Panc1 (cell line): ENCODE results near the gene SHANK2. TPM values are rescaled to one million over a fixed set of nuclear protein-coding genes. Genes with fewer than 3 reads are reported as not detected.

Experiments used
- ATAC-seq: fragments of 200-7000 bp; cut with Tn5 transposase; 2 replicates; pipeline ENCODE4 v1.9.1; 2020; ENCODE audit warnings: mild to moderate bottlenecking, moderate library complexity
- BruUV-seq: library from RNA; stranded (reverse); fragments of 400-500 nt; replicated peaks from 2 replicates; lab custom pipeline; 2021; lab: Mats Ljungman, UMichigan
- CTCF ChIA-PET: fragments of 300-600 bp; sonication (Branson Sonifier 250); formaldehyde crosslinking; loops from one replicate; lab custom pipeline; 2022; ENCODE audit warnings: antibody characterized with exemption; lab: Charles Lee
- POLR2A ChIA-PET: fragments of 300-600 bp; sonication (Branson Sonifier 250); formaldehyde crosslinking; loops from one replicate; lab custom pipeline; 2022; ENCODE audit warnings: antibody characterized with exemption; lab: Charles Lee
- DNase-seq: peaks from one replicate; pipeline ENCODE4 v3.0.0-alpha.2; 2010; ENCODE audit warnings: low read depth, low spot score
- H3K27ac ChIP-seq: 2 replicates; pipeline ENCODE4 v1.5.1; 2011; ENCODE audit warnings: mild to moderate bottlenecking, low read length, inconsistent platforms
- H3K27me3 ChIP-seq: fragments of 200-500 bp; sonication (Bioruptor generic); 2 replicates; pipeline ENCODE4 v1.6.0; 2014; ENCODE audit warnings: low read length, inconsistent platforms; ENCODE audit not compliant: control insufficient read depth, insufficient read depth
- H3K36me3 ChIP-seq: fragments of 200-500 bp; sonication (Bioruptor generic); 2 replicates; pipeline ENCODE4 v1.5.1; 2014; ENCODE audit warnings: inconsistent platforms, mild to moderate bottlenecking, low read length, moderate library complexity; ENCODE audit not compliant: control insufficient read depth, insufficient read depth
- H3K4me1 ChIP-seq: 2 replicates; pipeline ENCODE4 v1.5.1; 2011; ENCODE audit warnings: inconsistent platforms, mild to moderate bottlenecking, low read length, moderate library complexity; ENCODE audit not compliant: control insufficient read depth, insufficient read depth
- H3K4me3 ChIP-seq, 2 experiments: 2 replicates each; pipeline ENCODE4 v1.5.1; 2011 to 2012; ENCODE audit warnings: low read depth in 2 of 2, low read length in 2 of 2, mild to moderate bottlenecking in 2 of 2, inconsistent platforms in 1 of 2, moderate library complexity in 1 of 2
- H3K9me3 ChIP-seq: fragments of 200-500 bp; sonication (Bioruptor generic); 2 replicates; pipeline ENCODE4 v1.5.1; 2014; ENCODE audit warnings: low read depth, mild to moderate bottlenecking, inconsistent platforms, low read length, moderate library complexity; ENCODE audit not compliant: control insufficient read depth, insufficient read depth
- CTCF ChIP-seq: fragments of 450-650 bp; IDR thresholded peaks from 2 replicates; pipeline ENCODE4 v1.5.1; 2017; ENCODE audit warnings: mild to moderate bottlenecking
- POLR2AphosphoS5 ChIP-seq: IDR thresholded peaks from 2 replicates; pipeline ENCODE4 v1.6.1; 2012; ENCODE audit warnings: mild to moderate bottlenecking, low read depth, low read length, moderate library complexity
- SIN3A ChIP-seq: IDR thresholded peaks from 2 replicates; pipeline ENCODE4 v1.6.1; 2012; ENCODE audit warnings: low read depth, mild to moderate bottlenecking, low read length, moderate library complexity, borderline replicate concordance; ENCODE audit not compliant: insufficient read depth
- TCF7L2 ChIP-seq: IDR thresholded peaks from 2 replicates; pipeline ENCODE4 v1.6.1; 2011; ENCODE audit warnings: mild to moderate bottlenecking, low read depth, low read length, inconsistent platforms
- in situ Hi-C: cut with HindIII; loops from 2 replicates; pipeline ENCODE4 v1.10.0; 2016; ENCODE audit warnings: low sequenced_read_pairs, low pct_unique_long_range_greater_than_20kb
- intact Hi-C: fragments of 100-400 bp; cut with micrococcal nuclease; formaldehyde crosslinking; loops from one replicate; pipeline ENCODE4 v1.10.0; 2022; ENCODE audit not compliant: unreplicated experiment
- total RNA-seq: library from RNA; stranded (reverse); gene quantifications from one replicate; pipeline ENCODE4 v1.2.1, GENCODE V29; 2021; ENCODE audit not compliant: unreplicated experiment
- TF ChIP-seq, protein P1 (sequence below), 2 experiments: IDR thresholded peaks; 2 replicates each; pipeline ENCODE4 v1.6.1; 2011 to 2012; ENCODE audit warnings: low read depth in 2 of 2, control low read depth in 1 of 2, low read length in 1 of 2, mild to moderate bottlenecking in 1 of 2, moderate library complexity in 1 of 2; ENCODE audit not compliant: insufficient read depth in 1 of 2

SHANK2 gene
- total RNA-seq, 1 experiment from 2014 or later: 1.7 TPM

GRCh38 chr11:71263386-71263785, 11.0 kb upstream of the SHANK2 start:
- H3K4me1 ChIP-seq: no peaks in the 10 kb centered on the region
- in situ Hi-C loops: no loop called here
- intact Hi-C loops: no loop called here
- ATAC-seq (no peak), DNase-seq (no peak)
- POLR2A ChIA-PET: no interaction called here
- TF ChIP-seq TCF7L2 (no peak), POLR2AphosphoS5 (no peak), CTCF (no peak), SIN3A (no peak)
- TF ChIP-seq, protein P1, sequence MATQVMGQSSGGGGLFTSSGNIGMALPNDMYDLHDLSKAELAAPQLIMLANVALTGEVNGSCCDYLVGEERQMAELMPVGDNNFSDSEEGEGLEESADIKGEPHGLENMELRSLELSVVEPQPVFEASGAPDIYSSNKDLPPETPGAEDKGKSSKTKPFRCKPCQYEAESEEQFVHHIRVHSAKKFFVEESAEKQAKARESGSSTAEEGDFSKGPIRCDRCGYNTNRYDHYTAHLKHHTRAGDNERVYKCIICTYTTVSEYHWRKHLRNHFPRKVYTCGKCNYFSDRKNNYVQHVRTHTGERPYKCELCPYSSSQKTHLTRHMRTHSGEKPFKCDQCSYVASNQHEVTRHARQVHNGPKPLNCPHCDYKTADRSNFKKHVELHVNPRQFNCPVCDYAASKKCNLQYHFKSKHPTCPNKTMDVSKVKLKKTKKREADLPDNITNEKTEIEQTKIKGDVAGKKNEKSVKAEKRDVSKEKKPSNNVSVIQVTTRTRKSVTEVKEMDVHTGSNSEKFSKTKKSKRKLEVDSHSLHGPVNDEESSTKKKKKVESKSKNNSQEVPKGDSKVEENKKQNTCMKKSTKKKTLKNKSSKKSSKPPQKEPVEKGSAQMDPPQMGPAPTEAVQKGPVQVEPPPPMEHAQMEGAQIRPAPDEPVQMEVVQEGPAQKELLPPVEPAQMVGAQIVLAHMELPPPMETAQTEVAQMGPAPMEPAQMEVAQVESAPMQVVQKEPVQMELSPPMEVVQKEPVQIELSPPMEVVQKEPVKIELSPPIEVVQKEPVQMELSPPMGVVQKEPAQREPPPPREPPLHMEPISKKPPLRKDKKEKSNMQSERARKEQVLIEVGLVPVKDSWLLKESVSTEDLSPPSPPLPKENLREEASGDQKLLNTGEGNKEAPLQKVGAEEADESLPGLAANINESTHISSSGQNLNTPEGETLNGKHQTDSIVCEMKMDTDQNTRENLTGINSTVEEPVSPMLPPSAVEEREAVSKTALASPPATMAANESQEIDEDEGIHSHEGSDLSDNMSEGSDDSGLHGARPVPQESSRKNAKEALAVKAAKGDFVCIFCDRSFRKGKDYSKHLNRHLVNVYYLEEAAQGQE (IDR thresholded peaks at IDR 0.05; ENCODE audit: insufficient read depth in 1 of 2, low read depth in 2 of 2, low read length in 1 of 2): no peak
- no peak overlapping the region for H3K4me3 ChIP-seq
- no peaks in the 10 kb centered on the region for H3K36me3 ChIP-seq
- H3K27me3 ChIP-seq: no peaks in the 10 kb centered on the region
- no TSS peak for BruUV-seq
- peaks cover 3% of the 10 kb centered on the region; the same call in 1 of the 2 replicates for H3K9me3 ChIP-seq
- H3K27ac ChIP-seq: no peak overlapping the region
- CTCF ChIA-PET: no interaction called here

- no peak overlapping the region for H3K27ac ChIP-seq
- DNase-seq: no peak
- ChIA-PET POLR2A (no interaction called here), CTCF (no interaction called here)
- intact Hi-C loops: no loop called here
- H3K27me3 ChIP-seq: peaks cover 6% of the 10 kb centered on the region; the same call in 1 of the 2 replicates
- H3K4me1 ChIP-seq: peaks cover 7% of the 10 kb centered on the region
- no TSS peak for BruUV-seq
- peaks cover 5% of the 10 kb centered on the region; the same call in 1 of the 2 replicates for H3K9me3 ChIP-seq
- ATAC-seq: no peak
- TF ChIP-seq TCF7L2 (no peak), CTCF (no peak), POLR2AphosphoS5 (no peak), SIN3A (no peak)
- TF ChIP-seq, protein P1 (IDR thresholded peaks at IDR 0.05; ENCODE audit: insufficient read depth in 1 of 2, low read depth in 2 of 2, low read length in 1 of 2): no peak
- no peak overlapping the region for H3K4me3 ChIP-seq
- no peaks in the 10 kb centered on the region; the same call in 1 of the 2 replicates for H3K36me3 ChIP-seq
- in situ Hi-C loops: no loop called here
Observed at GRCh38 chr11:71255800-71256479, 3.6 kb upstream of the SHANK2 start.
